Astrocyte (in vitro differentiated cells and primary cell): ENCODE measurements around the gene NKIRAS1.

ENCODE experiments used
- EZH2 ChIP-seq: IDR thresholded peaks from 2 replicates; pipeline ENCODE4 v1.6.1; 2012; ENCODE audit warnings: mild to moderate bottlenecking, low read length, inconsistent platforms; ENCODE audit not compliant: insufficient read depth
- TF ChIP-seq, protein P1 (sequence below): IDR thresholded peaks from 2 replicates; pipeline ENCODE4 v1.5.1; 2011; ENCODE audit warnings: low read depth, mild to moderate bottlenecking, inconsistent platforms, low read length, moderate library complexity; ENCODE audit not compliant: insufficient read depth

DNA sequence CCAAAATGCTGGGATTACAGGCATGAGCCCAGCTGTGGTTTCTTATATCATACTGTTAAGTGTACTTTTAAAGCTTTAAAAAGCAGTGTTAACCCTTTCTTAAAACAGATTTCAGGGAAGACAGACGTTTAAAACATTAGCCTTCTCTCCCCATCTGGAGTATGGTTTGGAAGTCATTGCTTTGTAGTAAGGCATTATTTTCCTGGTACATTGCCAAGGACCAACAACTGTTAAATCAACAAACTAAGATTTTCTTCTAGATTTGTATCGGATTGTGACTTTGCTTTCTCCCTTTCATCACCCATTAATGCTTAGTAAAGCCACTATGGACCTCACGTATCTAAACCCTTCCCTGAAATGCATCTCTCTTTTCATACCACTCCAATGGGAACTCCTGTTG lies 60.5 kb downstream of the NKIRAS1 start:
- TF ChIP-seq, protein P1, sequence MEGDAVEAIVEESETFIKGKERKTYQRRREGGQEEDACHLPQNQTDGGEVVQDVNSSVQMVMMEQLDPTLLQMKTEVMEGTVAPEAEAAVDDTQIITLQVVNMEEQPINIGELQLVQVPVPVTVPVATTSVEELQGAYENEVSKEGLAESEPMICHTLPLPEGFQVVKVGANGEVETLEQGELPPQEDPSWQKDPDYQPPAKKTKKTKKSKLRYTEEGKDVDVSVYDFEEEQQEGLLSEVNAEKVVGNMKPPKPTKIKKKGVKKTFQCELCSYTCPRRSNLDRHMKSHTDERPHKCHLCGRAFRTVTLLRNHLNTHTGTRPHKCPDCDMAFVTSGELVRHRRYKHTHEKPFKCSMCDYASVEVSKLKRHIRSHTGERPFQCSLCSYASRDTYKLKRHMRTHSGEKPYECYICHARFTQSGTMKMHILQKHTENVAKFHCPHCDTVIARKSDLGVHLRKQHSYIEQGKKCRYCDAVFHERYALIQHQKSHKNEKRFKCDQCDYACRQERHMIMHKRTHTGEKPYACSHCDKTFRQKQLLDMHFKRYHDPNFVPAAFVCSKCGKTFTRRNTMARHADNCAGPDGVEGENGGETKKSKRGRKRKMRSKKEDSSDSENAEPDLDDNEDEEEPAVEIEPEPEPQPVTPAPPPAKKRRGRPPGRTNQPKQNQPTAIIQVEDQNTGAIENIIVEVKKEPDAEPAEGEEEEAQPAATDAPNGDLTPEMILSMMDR: no peak
- no peak for TF ChIP-seq EZH2
